Inferior parietal cortex (tissue), 1 donor: ENCODE data around the gene SLC16A12.
"Not testable (repeated sequence)": the region's sequence is repeated elsewhere in the genome, so short reads cannot be mapped to it uniquely, and the experiment has no call there.

Source experiments
- DNase-seq: peaks from one replicate; pipeline ENCODE4 v3.0.0-alpha.2; 2016; ENCODE audit errors: extremely low spot score

Gene SLC16A12

DNA sequence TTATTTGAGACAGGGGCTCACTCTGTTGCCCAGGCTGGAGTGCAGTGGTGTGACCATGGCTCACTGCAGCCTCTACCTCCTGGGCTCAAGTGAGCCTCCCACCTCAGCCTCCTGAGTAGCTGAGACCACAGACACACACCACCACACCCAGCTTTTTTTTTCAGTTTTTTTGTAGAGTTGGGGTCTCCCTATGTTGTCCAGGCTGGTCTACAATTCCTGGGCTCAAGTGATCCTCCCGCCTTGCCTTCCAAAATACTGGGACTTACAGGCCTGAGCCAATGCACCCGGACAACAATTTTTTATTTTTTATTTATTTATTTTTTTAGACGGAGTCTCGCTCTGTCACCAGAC is 144.2 kb downstream of the SLC16A12 start:
- not testable (repeated sequence) for DNase-seq

DNA sequence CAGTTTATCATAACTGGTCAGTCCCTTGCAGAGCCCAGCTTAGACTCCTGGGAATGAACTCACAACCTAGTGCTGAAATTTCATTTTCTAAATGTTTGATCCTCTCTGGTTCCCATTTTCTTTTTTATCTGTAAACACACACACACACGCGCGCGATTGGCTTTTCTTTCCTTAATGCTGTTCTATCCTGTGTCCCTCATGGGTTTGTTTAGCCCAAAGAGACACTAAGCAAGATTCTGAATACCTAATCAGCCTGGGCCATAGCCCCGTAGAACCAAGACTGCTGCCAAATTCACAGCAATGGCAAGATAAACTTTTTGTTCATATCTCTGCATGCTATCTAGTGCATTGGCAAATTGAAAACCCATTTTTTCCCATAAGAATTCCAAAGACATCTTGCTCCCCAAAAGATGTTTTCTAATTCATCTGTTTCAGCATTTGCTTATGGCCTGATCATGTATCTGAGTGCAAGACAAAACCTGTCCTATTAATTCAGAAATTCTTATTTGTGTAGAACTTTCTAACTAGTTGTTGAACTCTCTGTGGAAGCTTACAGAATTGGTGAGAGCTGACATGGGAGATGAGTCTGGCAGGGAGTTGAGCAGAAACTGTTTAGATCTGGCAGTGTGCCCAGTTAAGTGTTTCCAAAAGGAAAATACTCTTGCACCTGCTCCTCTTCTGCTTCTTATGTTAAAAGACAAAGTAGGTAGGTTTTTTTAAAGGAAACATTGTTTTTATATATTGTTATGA is 144.7 kb downstream of the SLC16A12 start:
- DNase-seq = peak; percentile 42

DNA sequence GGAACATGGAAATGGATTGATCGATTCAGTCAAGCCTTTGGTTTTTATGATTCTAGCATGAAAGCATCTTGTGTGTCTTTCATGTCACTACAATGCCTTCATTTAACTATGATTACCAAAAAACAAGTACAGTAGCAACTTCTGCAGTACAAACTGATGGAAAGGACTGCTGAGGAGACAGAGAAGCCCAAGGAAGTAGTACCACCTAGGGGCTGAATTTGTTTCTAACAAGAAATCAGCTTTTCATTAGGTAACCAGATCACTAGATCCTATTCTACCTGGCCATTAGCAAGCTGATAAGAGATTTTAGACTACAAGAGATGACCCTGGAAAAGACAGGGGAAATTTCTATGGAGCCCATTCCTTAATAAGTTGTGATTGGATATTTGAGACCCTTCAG is 146.1 kb downstream of the SLC16A12 start:
- DNase-seq = peak; percentile 78

DNA sequence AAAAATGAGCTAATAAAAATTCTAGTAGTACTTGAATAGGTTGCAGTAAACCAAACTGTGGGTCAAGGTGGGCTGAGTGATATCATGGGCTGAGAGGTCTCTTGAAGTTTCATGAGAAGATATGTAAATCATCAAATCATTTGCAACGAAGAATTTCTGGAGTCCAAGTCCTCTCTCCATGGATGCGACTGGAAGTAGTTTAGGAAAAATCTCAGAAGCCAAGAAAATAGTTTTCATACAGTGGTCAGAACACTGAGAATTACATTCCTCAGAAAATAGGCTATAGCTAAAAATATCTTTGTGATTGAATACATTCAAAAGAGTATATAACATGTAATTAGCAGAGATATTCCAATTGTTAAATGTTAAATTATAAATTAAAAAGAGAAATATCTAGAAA is 146.6 kb downstream of the SLC16A12 start:
- no peak for DNase-seq

DNA sequence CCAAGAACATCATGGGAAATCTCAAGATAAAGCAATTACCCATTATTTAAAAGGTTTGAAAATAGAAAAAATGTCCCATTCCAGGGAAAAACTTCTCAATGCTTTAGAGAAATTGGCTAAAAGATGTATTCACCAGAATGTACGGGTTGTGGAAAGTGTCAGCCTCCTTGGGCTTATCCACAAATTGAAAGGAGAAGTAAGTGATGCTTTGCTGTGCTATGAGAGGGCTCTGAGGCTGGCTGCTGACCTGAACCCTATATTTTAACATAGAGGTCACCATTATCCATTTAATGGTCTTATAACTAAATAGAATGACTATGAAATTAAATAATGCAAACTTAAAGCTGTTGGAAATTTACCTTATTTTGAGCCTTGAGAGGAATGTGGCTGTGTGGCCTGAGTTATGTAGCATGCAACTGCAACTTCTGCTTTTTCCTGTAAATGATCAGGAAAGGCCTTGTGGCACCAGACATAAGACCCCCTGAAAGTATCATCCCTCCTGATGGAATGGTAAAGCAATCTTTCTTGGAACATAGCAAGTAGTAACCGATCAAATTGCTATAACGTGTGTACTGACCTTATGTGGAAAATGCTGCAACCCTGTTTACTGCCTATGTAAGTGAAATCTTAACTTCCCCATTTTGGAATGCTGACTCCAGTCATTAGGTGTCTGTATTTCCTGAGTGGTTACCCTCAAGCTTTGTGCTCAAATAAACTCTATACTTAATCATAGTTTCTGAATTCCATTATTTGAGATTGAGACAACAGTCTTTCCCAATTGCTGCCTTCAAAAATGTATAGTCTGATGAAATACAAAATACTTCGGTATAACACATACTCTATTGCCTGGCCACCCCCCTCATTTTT is 150.7 kb downstream of the SLC16A12 start:
- no peak for DNase-seq

DNA sequence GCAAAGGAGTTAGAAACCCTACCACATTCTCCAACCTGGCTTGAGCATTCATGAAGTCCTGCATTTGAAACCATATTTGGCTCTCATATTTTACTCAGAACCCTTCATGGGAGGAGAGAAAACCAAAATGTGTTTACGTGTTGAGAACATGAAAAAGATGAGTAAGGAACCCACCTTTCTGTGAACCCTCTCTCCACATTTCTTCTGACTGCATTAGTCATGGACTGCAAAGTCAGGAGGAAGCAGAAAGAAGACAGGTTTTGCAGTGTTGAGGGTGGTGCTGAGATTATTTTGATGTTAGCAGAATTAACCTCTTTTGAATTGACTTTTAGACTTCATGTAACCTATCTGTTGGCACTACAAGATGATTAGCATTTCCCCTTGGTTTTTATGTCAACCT is 152.6 kb downstream of the SLC16A12 start:
- DNase-seq = no peak
